Mucosa of gallbladder (tissue), 1 donor: Measurements from ENCODE around the gene DNER. TPM values are rescaled to one million over a fixed set of nuclear protein-coding genes. Genes with fewer than 3 reads are reported as not detected.
"Not testable (repeated sequence)": the region's sequence is repeated elsewhere in the genome, so short reads cannot be mapped to it uniquely, and the experiment has no call there.

Experiments used
- DNase-seq: peaks from one replicate; pipeline ENCODE4 v3.0.0-alpha.2; 2020; ENCODE audit warnings: low spot score
- total RNA-seq: library from RNA; stranded (reverse); gene quantifications from one replicate; pipeline ENCODE4 v1.2.1, GENCODE V29; 2021
- donor health status: DM: no; HTN: no; CAD: no.

Gene DNER
- total RNA-seq, 1 donor from 2014 or later, result 0.43 TPM

- DNase-seq, result no peak
Observed at GRCh38 chr2:229571243-229571642, 143.1 kb downstream of the DNER start.

GRCh38 chr2:229566370-229566769, 148.0 kb downstream of the DNER start:
- no peak for DNase-seq

- DNase-seq, result no peak
Observed at GRCh38 chr2:229564300-229564907, 150.0 kb downstream of the DNER start.

GRCh38 chr2:229563388-229563787, 151.0 kb downstream of the DNER start:
- no peak for DNase-seq

- no peak for DNase-seq
Observed at GRCh38 chr2:229562472-229563127, 151.8 kb downstream of the DNER start.

GRCh38 chr2:229559986-229560385, 154.4 kb downstream of the DNER start:
- no peak for DNase-seq

GRCh38 chr2:229553091-229553490, 161.3 kb downstream of the DNER start:
- DNase-seq, result no peak

GRCh38 chr2:229543176-229543873, 171.0 kb downstream of the DNER start:
- DNase-seq, result no peak

GRCh38 chr2:229539628-229540027, 174.7 kb downstream of the DNER start:
- no peak for DNase-seq

GRCh38 chr2:229531594-229531993, 182.8 kb downstream of the DNER start:
- DNase-seq, result no peak

- DNase-seq, result no peak
Observed at GRCh38 chr2:229530434-229530833, 183.9 kb downstream of the DNER start.

GRCh38 chr2:229528846-229529245, 185.5 kb downstream of the DNER start:
- DNase-seq, result no peak

GRCh38 chr2:229526951-229527350, 187.4 kb downstream of the DNER start:
- DNase-seq, result no peak

- no peak for DNase-seq
Observed at GRCh38 chr2:229524799-229525198, 189.6 kb downstream of the DNER start.

GRCh38 chr2:229523663-229524062, 190.7 kb downstream of the DNER start:
- no peak for DNase-seq

GRCh38 chr2:229521576-229521975, 192.8 kb downstream of the DNER start:
- DNase-seq, result no peak

GRCh38 chr2:229520691-229521096, 193.7 kb downstream of the DNER start:
- DNase-seq, result no peak

GRCh38 chr2:229519655-229520430, 194.5 kb downstream of the DNER start:
- no peak for DNase-seq

GRCh38 chr2:229514273-229514895, 200.0 kb downstream of the DNER start:
- DNase-seq, result no peak

- DNase-seq, result no peak
Observed at GRCh38 chr2:229511524-229511923, 202.8 kb downstream of the DNER start.

GRCh38 chr2:229506699-229507098, 207.7 kb downstream of the DNER start:
- not testable (repeated sequence) for DNase-seq
